ENCODE measurements around the gene NELFB.

DNA sequence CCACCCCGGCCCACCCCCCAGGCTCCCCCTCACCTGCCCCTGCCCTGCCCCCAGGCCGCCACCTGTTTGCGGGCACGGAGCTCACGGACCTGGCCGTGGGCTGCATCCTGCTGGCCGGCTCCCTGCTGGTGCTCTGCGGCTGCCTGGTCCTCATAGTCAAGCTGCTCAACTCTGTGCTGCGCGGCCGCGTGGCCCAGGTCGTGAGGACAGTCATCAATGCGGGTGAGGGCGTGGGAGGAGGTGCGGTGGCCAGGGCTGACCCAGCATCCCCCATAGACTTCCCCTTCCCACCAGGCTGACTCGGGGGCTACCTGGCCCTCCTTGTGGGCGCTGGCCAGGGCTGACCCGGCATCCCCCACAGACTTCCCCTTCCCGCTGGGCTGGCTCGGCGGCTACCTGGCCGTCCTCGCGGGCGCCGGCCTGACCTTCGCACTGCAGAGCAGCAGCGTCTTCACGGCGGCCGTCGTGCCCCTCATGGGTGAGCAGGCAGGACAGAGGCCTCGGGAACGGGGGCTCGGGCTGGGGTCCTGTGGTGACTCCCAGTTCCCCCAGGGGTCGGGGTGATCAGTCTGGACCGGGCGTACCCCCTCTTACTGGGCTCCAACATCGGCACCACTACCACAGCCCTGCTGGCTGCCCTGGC is 21.0 kb upstream of the NELFB start:
- TF ChIP-seq, protein P1, sequence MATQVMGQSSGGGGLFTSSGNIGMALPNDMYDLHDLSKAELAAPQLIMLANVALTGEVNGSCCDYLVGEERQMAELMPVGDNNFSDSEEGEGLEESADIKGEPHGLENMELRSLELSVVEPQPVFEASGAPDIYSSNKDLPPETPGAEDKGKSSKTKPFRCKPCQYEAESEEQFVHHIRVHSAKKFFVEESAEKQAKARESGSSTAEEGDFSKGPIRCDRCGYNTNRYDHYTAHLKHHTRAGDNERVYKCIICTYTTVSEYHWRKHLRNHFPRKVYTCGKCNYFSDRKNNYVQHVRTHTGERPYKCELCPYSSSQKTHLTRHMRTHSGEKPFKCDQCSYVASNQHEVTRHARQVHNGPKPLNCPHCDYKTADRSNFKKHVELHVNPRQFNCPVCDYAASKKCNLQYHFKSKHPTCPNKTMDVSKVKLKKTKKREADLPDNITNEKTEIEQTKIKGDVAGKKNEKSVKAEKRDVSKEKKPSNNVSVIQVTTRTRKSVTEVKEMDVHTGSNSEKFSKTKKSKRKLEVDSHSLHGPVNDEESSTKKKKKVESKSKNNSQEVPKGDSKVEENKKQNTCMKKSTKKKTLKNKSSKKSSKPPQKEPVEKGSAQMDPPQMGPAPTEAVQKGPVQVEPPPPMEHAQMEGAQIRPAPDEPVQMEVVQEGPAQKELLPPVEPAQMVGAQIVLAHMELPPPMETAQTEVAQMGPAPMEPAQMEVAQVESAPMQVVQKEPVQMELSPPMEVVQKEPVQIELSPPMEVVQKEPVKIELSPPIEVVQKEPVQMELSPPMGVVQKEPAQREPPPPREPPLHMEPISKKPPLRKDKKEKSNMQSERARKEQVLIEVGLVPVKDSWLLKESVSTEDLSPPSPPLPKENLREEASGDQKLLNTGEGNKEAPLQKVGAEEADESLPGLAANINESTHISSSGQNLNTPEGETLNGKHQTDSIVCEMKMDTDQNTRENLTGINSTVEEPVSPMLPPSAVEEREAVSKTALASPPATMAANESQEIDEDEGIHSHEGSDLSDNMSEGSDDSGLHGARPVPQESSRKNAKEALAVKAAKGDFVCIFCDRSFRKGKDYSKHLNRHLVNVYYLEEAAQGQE (IDR thresholded peaks at IDR 0.05): no peak
- TF ChIP-seq FOXA2 (IDR thresholded peaks at IDR 0.05) (no peak), RAD21 (IDR thresholded peaks at IDR 0.05) (no peak), TAF1 (conservative IDR thresholded peaks at IDR 0.05) (no peak), JUND (IDR thresholded peaks at IDR 0.05) (no peak), SP1 (IDR thresholded peaks at IDR 0.05) (no peak), YY1 (IDR thresholded peaks at IDR 0.05) (no peak)
- TF ChIP-seq, protein P2, sequence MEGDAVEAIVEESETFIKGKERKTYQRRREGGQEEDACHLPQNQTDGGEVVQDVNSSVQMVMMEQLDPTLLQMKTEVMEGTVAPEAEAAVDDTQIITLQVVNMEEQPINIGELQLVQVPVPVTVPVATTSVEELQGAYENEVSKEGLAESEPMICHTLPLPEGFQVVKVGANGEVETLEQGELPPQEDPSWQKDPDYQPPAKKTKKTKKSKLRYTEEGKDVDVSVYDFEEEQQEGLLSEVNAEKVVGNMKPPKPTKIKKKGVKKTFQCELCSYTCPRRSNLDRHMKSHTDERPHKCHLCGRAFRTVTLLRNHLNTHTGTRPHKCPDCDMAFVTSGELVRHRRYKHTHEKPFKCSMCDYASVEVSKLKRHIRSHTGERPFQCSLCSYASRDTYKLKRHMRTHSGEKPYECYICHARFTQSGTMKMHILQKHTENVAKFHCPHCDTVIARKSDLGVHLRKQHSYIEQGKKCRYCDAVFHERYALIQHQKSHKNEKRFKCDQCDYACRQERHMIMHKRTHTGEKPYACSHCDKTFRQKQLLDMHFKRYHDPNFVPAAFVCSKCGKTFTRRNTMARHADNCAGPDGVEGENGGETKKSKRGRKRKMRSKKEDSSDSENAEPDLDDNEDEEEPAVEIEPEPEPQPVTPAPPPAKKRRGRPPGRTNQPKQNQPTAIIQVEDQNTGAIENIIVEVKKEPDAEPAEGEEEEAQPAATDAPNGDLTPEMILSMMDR (IDR thresholded peaks at IDR 0.05; ENCODE audit: low read depth, low read length, missing input control): no peak
- TF ChIP-seq, protein P3, sequence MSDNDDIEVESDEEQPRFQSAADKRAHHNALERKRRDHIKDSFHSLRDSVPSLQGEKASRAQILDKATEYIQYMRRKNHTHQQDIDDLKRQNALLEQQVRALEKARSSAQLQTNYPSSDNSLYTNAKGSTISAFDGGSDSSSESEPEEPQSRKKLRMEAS (IDR thresholded peaks at IDR 0.05): no peak
